HepG2 (cell line): Measurements from ENCODE around the gene GBA2. TPM values are rescaled to one million over a fixed set of nuclear protein-coding genes. Genes with fewer than 3 reads are reported as not detected.
A peak's percentile ranks its signal among the peaks of the same experiment; 100 is the strongest.

Experiments
- ATAC-seq: fragments of 200-7000 bp; cut with Tn5 transposase; 3 replicates; pipeline ENCODE4 v1.9.1; 2020; ENCODE audit warnings: mild to moderate bottlenecking, moderate library complexity
- BruUV-seq: library from RNA; stranded (reverse); fragments of 400-500 nt; replicated peaks from 2 replicates; lab custom pipeline; 2021; lab: Mats Ljungman, UMichigan
- CTCF ChIA-PET: fragments of 300-600 bp; formaldehyde crosslinking; extraction: SDS; loops from one replicate; lab custom pipeline; 2021; ENCODE audit warnings: low total read pairs, inconsistent platforms, low intra/inter-chr PET ratio; lab: Yijun Ruan, JAX
- POLR2A ChIA-PET: fragments of 350-600 bp; sonication (Branson Sonifier 250); formaldehyde crosslinking; loops from one replicate; lab custom pipeline; 2020; ENCODE audit warnings: antibody characterized with exemption, inconsistent platforms; lab: Yijun Ruan, JAX
- DNase-seq: peaks from one replicate; pipeline ENCODE4 v3.0.0-alpha.2; 2015; ENCODE audit warnings: low spot score
- FAIRE-seq: peaks from 3 replicates; lab custom pipeline; 2011; peaks lifted over from hg19 to GRCh38; lab: Jason Lieb, UNC
- H2AFZ ChIP-seq: one replicate; pipeline ENCODE4 v1.6.1; 2011; ENCODE audit warnings: low read length, inconsistent platforms
- H3K27ac ChIP-seq: fragments of 300-600 bp; 3 replicates; pipeline ENCODE4 v1.8.0; 2011; ENCODE audit warnings: mixed run types, mild to moderate bottlenecking, mixed read lengths, low read length, inconsistent platforms; ENCODE audit not compliant: insufficient read depth; ENCODE audit errors: extremely low read length
- H3K27me3 ChIP-seq, 2 experiments: fragments of 200-600 bp in 1 of 2; 2 replicates in 1 of 2; 3 replicates in 1 of 2; pipeline versions ENCODE4 v1.6.0 to v1.8.0; 2011; ENCODE audit warnings: low read length in 2 of 2, mild to moderate bottlenecking in 2 of 2, moderate library complexity in 2 of 2, inconsistent platforms in 1 of 2; ENCODE audit not compliant: insufficient read depth in 2 of 2, control insufficient read depth in 1 of 2
- H3K36me3 ChIP-seq, 2 experiments: fragments of 200-600 bp in 1 of 2; replicated peaks in 1 of 2; 2 replicates in 1 of 2; 3 replicates in 1 of 2; pipeline versions ENCODE4 v1.5.1 to v1.8.0; 2011; ENCODE audit warnings: low read length in 2 of 2, inconsistent platforms in 1 of 2; ENCODE audit not compliant: insufficient read depth in 2 of 2, control insufficient read depth in 1 of 2
- H3K4me1 ChIP-seq: 2 replicates; pipeline ENCODE4 v1.5.1; 2012; ENCODE audit warnings: low read length, inconsistent platforms; ENCODE audit not compliant: insufficient read depth
- H3K4me2 ChIP-seq: 2 replicates; pipeline ENCODE4 v1.6.0; 2011; ENCODE audit warnings: low read depth, low read length, inconsistent platforms
- H3K4me3 ChIP-seq, 3 experiments: fragments of 200-600 bp in 1 of 3; sonication (generic), shearing (Covaris generic) in 1 of 3; replicated peaks in 1 of 3; 2 replicates each; pipeline ENCODE4 v1.5.1; 2011 to 2016; ENCODE audit warnings: low read length in 3 of 3, inconsistent platforms in 2 of 3, low read depth in 2 of 3, mild to moderate bottlenecking in 2 of 3, control low read depth in 1 of 3, mixed read lengths in 1 of 3; ENCODE audit not compliant: insufficient read depth in 1 of 3
- H3K79me2 ChIP-seq: one replicate; pipeline ENCODE4 v1.6.1; 2011; ENCODE audit warnings: low read length, inconsistent platforms; ENCODE audit not compliant: insufficient read depth
- H3K9ac ChIP-seq: 2 replicates; pipeline ENCODE4 v1.6.0; 2011; ENCODE audit warnings: mild to moderate bottlenecking, low read depth, low read length, inconsistent platforms; ENCODE audit not compliant: insufficient read depth
- H3K9me3 ChIP-seq: 2 replicates; pipeline ENCODE4 v1.5.1; 2012; ENCODE audit warnings: mild to moderate bottlenecking, low read length
- H4K20me1 ChIP-seq: 2 replicates; pipeline ENCODE4 v1.6.0; 2011; ENCODE audit warnings: inconsistent platforms, mild to moderate bottlenecking, low read length, moderate library complexity; ENCODE audit not compliant: insufficient read depth
- ATF2 ChIP-seq: sonication (generic); formaldehyde crosslinking; IDR thresholded peaks from 2 replicates; pipeline ENCODE4 v1.4.0; 2020; ENCODE audit warnings: missing genetic modification reagents
- GFI1 ChIP-seq: sonication (generic); formaldehyde crosslinking; IDR thresholded peaks from 2 replicates; pipeline ENCODE4 v1.5.0; 2020; ENCODE audit warnings: missing genetic modification reagents, mild to moderate bottlenecking, borderline replicate concordance
- HOMEZ ChIP-seq: IDR thresholded peaks from 2 replicates; pipeline ENCODE4 v1.6.1; 2016; ENCODE audit warnings: low read depth
- KDM3A ChIP-seq: IDR thresholded peaks from 2 replicates; pipeline ENCODE4 v1.6.1; 2018; ENCODE audit warnings: low read depth, missing compliant biosample characterization
- KLF16 ChIP-seq, 2 experiments: sonication (generic) in 1 of 2; formaldehyde crosslinking in 1 of 2; IDR thresholded peaks; 2 replicates each; pipeline versions ENCODE4 v1.6.1 to v1.8.0; 2016 to 2023; ENCODE audit warnings: missing genetic modification reagents in 2 of 2, missing compliant biosample characterization in 1 of 2
- MTA1 ChIP-seq: sonication (generic); formaldehyde crosslinking; IDR thresholded peaks from 2 replicates; pipeline ENCODE4 v1.4.0; 2020; ENCODE audit warnings: missing genetic modification reagents, mild to moderate bottlenecking, borderline replicate concordance
- NFKBIZ ChIP-seq: IDR thresholded peaks from 2 replicates; pipeline ENCODE4 v1.6.1; 2018; ENCODE audit warnings: missing genetic modification reagents, missing compliant biosample characterization
- NPAS2 ChIP-seq: sonication (generic); formaldehyde crosslinking; IDR thresholded peaks from 2 replicates; pipeline ENCODE4 v1.8.0; 2022; ENCODE audit warnings: mild to moderate bottlenecking, missing genetic modification reagents, borderline replicate concordance
- NR2F6 ChIP-seq, 2 experiments: IDR thresholded peaks; 2 replicates each; pipeline ENCODE4 v1.6.1; 2016; ENCODE audit warnings: antibody characterized with exemption in 1 of 2, mild to moderate bottlenecking in 1 of 2
- TEAD3 ChIP-seq: optimal IDR thresholded peaks from 2 replicates; pipeline ENCODE3; 2016; ENCODE audit warnings: borderline replicate concordance
- ZBTB33 ChIP-seq: sonication (generic); formaldehyde crosslinking; IDR thresholded peaks from 2 replicates; pipeline ENCODE4 v1.4.0; 2020; ENCODE audit warnings: missing genetic modification reagents
- ZFP91 ChIP-seq: sonication (generic); formaldehyde crosslinking; IDR thresholded peaks from 2 replicates; pipeline ENCODE4 v1.9.0; 2022; ENCODE audit warnings: missing genetic modification reagents, mild to moderate bottlenecking, borderline replicate concordance
- ZNF136 ChIP-seq: sonication (generic); formaldehyde crosslinking; IDR thresholded peaks from 2 replicates; pipeline ENCODE4 v1.8.1; 2022; ENCODE audit warnings: low read depth, mild to moderate bottlenecking, moderate library complexity, missing genetic modification reagents
- ZNF3 ChIP-seq: IDR thresholded peaks from 2 replicates; pipeline ENCODE4 v1.7.0; 2017; ENCODE audit warnings: inconsistent platforms
- ZNF781 ChIP-seq: sonication (generic); formaldehyde crosslinking; IDR thresholded peaks from 2 replicates; pipeline ENCODE4 v1.5.1; 2020; ENCODE audit warnings: borderline replicate concordance, mild to moderate bottlenecking, missing genetic modification reagents; ENCODE audit errors: not compliant biosample characterization
- WGBS: methylation state at CpG from one replicate; pipeline ENCODE4 v1.1.6; 2017; ENCODE audit warnings: low lambda C conversion rate; 5-methylcytosine and 5-hydroxymethylcytosine counted together
- in situ Hi-C: cut with HindIII; loops from 2 replicates; pipeline ENCODE4 v1.10.0; 2017; ENCODE audit warnings: low pct_unique_long_range_greater_than_20kb; ENCODE audit not compliant: extremely low pct_ligation_motif_present
- intact Hi-C: fragments of 100-400 bp; cut with micrococcal nuclease; formaldehyde crosslinking; loops from one replicate; pipeline ENCODE4 v1.10.0; 2022; ENCODE audit not compliant: unreplicated experiment
- polyA plus RNA-seq, 8 experiments: library from polyadenylated mRNA; depleted of rRNA in 3 of 8; stranded (reverse) in 7 of 8; unstranded in 1 of 8; fragments of >200 nt; fragmentation: Illumina TruSeq in 4 of 8; extraction: Trizol in 4 of 8; gene quantifications; 2 replicates each; pipeline versions ENCODE4 v1.2.1 to v1.2.3, GENCODE V29; 2011 to 2016; ENCODE audit warnings: low read depth in 4 of 8, missing spikeins in 1 of 8, mixed read lengths in 1 of 8; ENCODE audit not compliant: insufficient read depth in 1 of 8
- total RNA-seq, 5 experiments: library from RNA; depleted of rRNA; stranded (reverse); fragments of >200 nt; fragmentation: Illumina TruSeq; extraction: Trizol; gene quantifications; 2 replicates each; pipeline ENCODE4 v1.2.3, GENCODE V29; 2016; ENCODE audit warnings: low read depth in 1 of 5

GBA2 gene
- total and polyA plus RNA-seq, 2 of the 13 experiments (the other 11 are each of a cell fraction or from before 2014, with no cell fraction given) = 37.5 to 86.1 TPM

GRCh38 chr9:35790385-35791296 is 41.6 kb upstream of the GBA2 start:
- H3K4me1 ChIP-seq = no peaks in the 10 kb centered on the region; the same call in 1 of the 2 replicates
- H2AFZ ChIP-seq = no peak overlapping the region
- no peak overlapping the region for H3K4me3 ChIP-seq
- no peak overlapping the region for H3K9ac ChIP-seq
- DNase-seq = peak; percentile 49
- H3K36me3 ChIP-seq = peaks cover 1 to 9% of the 10 kb centered on the region in 2 experiments; a peak in 4 of 5 replicates
- in situ Hi-C loops (no loop called here), intact Hi-C loops (loop anchor here (2.0 kb wide), 2 partner anchors 36 to 92 kb away; no protein-coding TSS in a partner anchor)
- no peaks in the 10 kb centered on the region for H3K79me2 ChIP-seq
- ChIA-PET CTCF (interaction anchor here (1.3 to 2.4 kb wide), 4 partner anchors 23 to 92 kb away, joined by 7 to 26 read pairs (median 13); no protein-coding TSS in a partner anchor), POLR2A (interaction anchor here (1.0 kb wide), 1 partner anchor 21 kb away, joined by 3 read pairs; no protein-coding TSS in a partner anchor)
- BruUV-seq = no TSS peak
- FAIRE-seq = peak; percentile 93
- H4K20me1 ChIP-seq = no peaks in the 10 kb centered on the region
- peak; percentile 94 for ATAC-seq
- H3K4me2 ChIP-seq = no peak overlapping the region
- H3K9me3 ChIP-seq = no peaks in the 10 kb centered on the region
- no peak overlapping the region for H3K27ac ChIP-seq
- 76% methylated on average over 37 of the region's 37 CpGs for WGBS
- H3K27me3 ChIP-seq = no peaks in the 10 kb centered on the region
- no peak for TF ChIP-seq ATF2 (CRISPR knock-in tag)
- TF ChIP-seq ZBTB33 = 0 out of 2 replicates have a peak, but pooled peaks have one; percentile 24
- TF ChIP-seq MTA1 (CRISPR knock-in tag) = no peak
- TF ChIP-seq GFI1 = 0 out of 2 replicates have a peak, but pooled peaks have one; percentile 15
- TF ChIP-seq NPAS2 (CRISPR knock-in tag) = no peak
- TF ChIP-seq TEAD3 (CRISPR knock-in tag) = peak; percentile 64
- TF ChIP-seq KLF16 (CRISPR knock-in tag; IDR thresholded peaks at IDR 0.05) = 0 out of 4 replicates have a peak, but pooled peaks of 1 of the 2 experiments have one; percentile 36
- TF ChIP-seq ZNF781 = no peak
- 0 out of 2 replicates have a peak, but pooled peaks have one; percentile 40 for TF ChIP-seq KDM3A (CRISPR knock-in tag)
- 0 out of 2 replicates have a peak, but pooled peaks have one; percentile 38 for TF ChIP-seq NFKBIZ (CRISPR knock-in tag)
- peak; percentile 61; the same call in 1 of the 2 replicates for TF ChIP-seq HOMEZ (CRISPR knock-in tag)
- TF ChIP-seq NR2F6 (IDR thresholded peaks at IDR 0.05) = no peak
- TF ChIP-seq NR2F6 (CRISPR knock-in tag; IDR thresholded peaks at IDR 0.05) = 0 out of 2 replicates have a peak, but pooled peaks have one; percentile 30
- TF ChIP-seq ZNF136 = no peak
- no peak for TF ChIP-seq ZNF3 (CRISPR knock-in tag)
- no peak for TF ChIP-seq ZFP91 (CRISPR knock-in tag)
